B cell (primary cell): ENCODE data around the gene VAPB.

Experiments used
- CTCF ChIP-seq: fragments of 200-600 bp; IDR thresholded peaks from one replicate; pipeline ENCODE4 v1.8.0; 2022; ENCODE audit warnings: antibody characterized with exemption, mild to moderate bottlenecking
- EZH2 ChIP-seq: IDR thresholded peaks from 2 replicates; pipeline ENCODE4 v1.6.1; 2012; ENCODE audit warnings: borderline replicate concordance, low read depth, mild to moderate bottlenecking, moderate library complexity, low read length; ENCODE audit not compliant: insufficient read depth, poor library complexity, severe bottlenecking

- TF ChIP-seq CTCF, result no peak
- no peak for TF ChIP-seq EZH2
These were observed 103.9 kb downstream of the VAPB start for GRCh38 chr20:58492795-58493524.
